Transverse colon (tissue), 4 donors: ENCODE data around the gene DCTN2. TPM values are rescaled to one million over a fixed set of nuclear protein-coding genes. Genes with fewer than 3 reads are reported as not detected.

Experiments
- DNase-seq: peaks from one replicate; pipeline ENCODE4 v3.0.0-alpha.2; 2019
- H3K27ac ChIP-seq, 4 donors: fragments of 200-600 bp; sonication (generic); 2 replicates each; pipeline ENCODE4 v1.5.1; 2016 to 2018; ENCODE audit warnings: inconsistent platforms in 4 of 4
- H3K27me3 ChIP-seq: fragments of 200-600 bp; sonication (generic); 2 replicates; pipeline ENCODE4 v1.5.1; 2017; ENCODE audit warnings: inconsistent platforms
- H3K36me3 ChIP-seq, 4 donors: fragments of 200-600 bp; sonication (generic); 2 replicates each; pipeline ENCODE4 v1.5.1; 2017 to 2019; ENCODE audit warnings: inconsistent platforms in 4 of 4
- H3K4me1 ChIP-seq, 4 donors: fragments of 200-600 bp; sonication (generic); 2 replicates each; pipeline ENCODE4 v1.5.1; 2017 to 2020; ENCODE audit warnings: inconsistent platforms in 4 of 4
- H3K4me3 ChIP-seq, 4 donors: fragments of 200-600 bp; sonication (generic); 1 replicate in 1 of 4; 2 replicates in 3 of 4; pipeline versions ENCODE4 v1.5.1 to v1.6.1; 2017 to 2019; ENCODE audit warnings: inconsistent platforms in 4 of 4
- H3K9me3 ChIP-seq, 2 donors: fragments of 200-600 bp; sonication (generic); 2 replicates each; pipeline ENCODE4 v1.5.1; 2017 to 2019; ENCODE audit warnings: inconsistent platforms in 2 of 2
- EP300 ChIP-seq: sonication (generic); formaldehyde crosslinking; IDR thresholded peaks from one replicate; pipeline ENCODE4 v1.6.1; 2017; ENCODE audit warnings: antibody characterized with exemption, low read depth
- POLR2A ChIP-seq: fragments of 450-650 bp; IDR thresholded peaks from one replicate; pipeline ENCODE4 v1.6.1; 2016; ENCODE audit warnings: antibody characterized with exemption, mild to moderate bottlenecking, moderate library complexity
- POLR2AphosphoS5 ChIP-seq, 3 donors: sonication (generic); formaldehyde crosslinking; IDR thresholded peaks; one replicate each; pipeline ENCODE4 v1.6.1; 2016; ENCODE audit warnings: antibody characterized with exemption in 3 of 3
- WGBS, 2 donors: methylation state at CpG; one replicate each; pipeline ENCODE4 v1.1.5; 2018; ENCODE audit warnings: low coverage in 1 of 2; 5-methylcytosine and 5-hydroxymethylcytosine counted together
- in situ Hi-C, 4 donors: fragments of 200-750 bp; cut with MboI; loops; one replicate each; pipeline versions ENCODE4 v1.15.0 to v1.15.1; 2017; ENCODE audit warnings: low sequenced_read_pairs in 3 of 4, low pct_ligation_motif_present in 1 of 4, low pct_unique_long_range_greater_than_20kb in 1 of 4
- intact Hi-C: fragments of 100-400 bp; cut with DNase I; formaldehyde crosslinking; loops from one replicate; pipeline ENCODE4 v1.15.1; 2023; ENCODE audit warnings: low total_unique reads
- total RNA-seq, 4 donors: library from RNA; depleted of rRNA; stranded (reverse); fragments of >200 nt; gene quantifications; one replicate each; pipeline ENCODE4 v1.1.0, GENCODE V29; 2016
- TF ChIP-seq, protein P1 (sequence below), 5 experiments: fragments of 200-600 bp in 3 of 5; fragments of 450-650 bp in 2 of 5; sonication (generic) in 3 of 5; IDR thresholded peaks; 1 replicate in 2 of 5; 2 replicates in 3 of 5; pipeline ENCODE4 v1.5.1; 2016 to 2017; ENCODE audit warnings: antibody characterized with exemption in 5 of 5, inconsistent platforms in 3 of 5, mild to moderate bottlenecking in 2 of 5, moderate library complexity in 1 of 5

The DCTN2 gene
- total RNA-seq, 4 donors from 2014 or later, result 154 to 344 (median 175) TPM

DNA sequence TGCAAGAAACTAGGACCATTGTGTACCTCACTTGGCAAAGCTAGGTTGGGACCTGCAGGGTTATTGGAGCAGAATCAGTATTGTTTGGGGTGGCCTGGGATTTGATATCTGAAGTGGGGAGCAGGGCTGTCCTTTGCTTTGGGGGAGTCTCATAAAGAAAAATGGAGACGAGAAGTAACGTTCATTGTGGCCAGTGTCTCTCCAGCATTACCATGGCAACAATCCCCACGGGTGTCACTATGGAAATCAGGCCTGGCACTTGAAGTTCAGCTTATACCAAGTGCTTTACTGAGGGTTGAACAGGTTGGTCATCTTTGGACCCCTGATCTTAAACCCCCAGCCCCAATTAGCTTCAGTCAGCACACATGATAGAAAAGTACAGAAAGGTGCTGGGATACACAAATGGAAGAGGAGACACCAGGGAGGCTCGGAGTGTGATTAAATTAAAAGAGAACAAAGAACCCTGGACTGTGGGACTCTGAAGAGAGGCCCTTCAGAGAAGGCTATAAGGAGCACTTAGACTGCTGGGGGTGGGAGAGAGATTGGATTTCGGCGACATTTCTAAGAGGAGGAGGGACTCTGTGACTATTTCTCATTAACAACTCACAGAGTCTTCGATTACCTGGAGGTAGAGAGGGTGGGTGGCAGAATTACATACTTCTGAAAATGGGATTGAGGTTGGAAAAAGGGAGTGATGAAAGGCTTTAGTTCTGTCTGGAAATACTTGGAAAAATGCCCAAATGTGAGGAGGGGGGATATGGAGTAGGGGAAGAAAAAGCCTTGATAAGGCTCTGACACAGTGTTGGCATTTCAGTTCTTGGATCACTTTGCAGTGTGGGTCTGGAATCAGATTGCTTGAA lies 6.6 kb upstream of the DCTN2 start:
- no peak for TF ChIP-seq POLR2AphosphoS5 (IDR thresholded peaks at IDR 0.05)
- TF ChIP-seq EP300, result no peak
- TF ChIP-seq POLR2A, result no peak
- TF ChIP-seq, protein P1, sequence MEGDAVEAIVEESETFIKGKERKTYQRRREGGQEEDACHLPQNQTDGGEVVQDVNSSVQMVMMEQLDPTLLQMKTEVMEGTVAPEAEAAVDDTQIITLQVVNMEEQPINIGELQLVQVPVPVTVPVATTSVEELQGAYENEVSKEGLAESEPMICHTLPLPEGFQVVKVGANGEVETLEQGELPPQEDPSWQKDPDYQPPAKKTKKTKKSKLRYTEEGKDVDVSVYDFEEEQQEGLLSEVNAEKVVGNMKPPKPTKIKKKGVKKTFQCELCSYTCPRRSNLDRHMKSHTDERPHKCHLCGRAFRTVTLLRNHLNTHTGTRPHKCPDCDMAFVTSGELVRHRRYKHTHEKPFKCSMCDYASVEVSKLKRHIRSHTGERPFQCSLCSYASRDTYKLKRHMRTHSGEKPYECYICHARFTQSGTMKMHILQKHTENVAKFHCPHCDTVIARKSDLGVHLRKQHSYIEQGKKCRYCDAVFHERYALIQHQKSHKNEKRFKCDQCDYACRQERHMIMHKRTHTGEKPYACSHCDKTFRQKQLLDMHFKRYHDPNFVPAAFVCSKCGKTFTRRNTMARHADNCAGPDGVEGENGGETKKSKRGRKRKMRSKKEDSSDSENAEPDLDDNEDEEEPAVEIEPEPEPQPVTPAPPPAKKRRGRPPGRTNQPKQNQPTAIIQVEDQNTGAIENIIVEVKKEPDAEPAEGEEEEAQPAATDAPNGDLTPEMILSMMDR (IDR thresholded peaks at IDR 0.05), result no peak
- in situ Hi-C loops, result no loop called here
- WGBS, 2 donors, result 69 to 82% methylated on average over 4 to 7 of the region's 7 CpGs
- H3K36me3 ChIP-seq, result no peaks in the 10 kb centered on the region
- H3K27ac ChIP-seq, result no peak overlapping the region
- H3K9me3 ChIP-seq, result no peaks in the 10 kb centered on the region
- peaks cover 37% of the 10 kb centered on the region for H3K27me3 ChIP-seq
- no peak for DNase-seq
- H3K4me3 ChIP-seq, result no peak overlapping the region
- intact Hi-C loops, result no loop called here
- H3K4me1 ChIP-seq, result peaks cover 0 to 9% (median 9%) of the 10 kb centered on the region in 4 donors

DNA sequence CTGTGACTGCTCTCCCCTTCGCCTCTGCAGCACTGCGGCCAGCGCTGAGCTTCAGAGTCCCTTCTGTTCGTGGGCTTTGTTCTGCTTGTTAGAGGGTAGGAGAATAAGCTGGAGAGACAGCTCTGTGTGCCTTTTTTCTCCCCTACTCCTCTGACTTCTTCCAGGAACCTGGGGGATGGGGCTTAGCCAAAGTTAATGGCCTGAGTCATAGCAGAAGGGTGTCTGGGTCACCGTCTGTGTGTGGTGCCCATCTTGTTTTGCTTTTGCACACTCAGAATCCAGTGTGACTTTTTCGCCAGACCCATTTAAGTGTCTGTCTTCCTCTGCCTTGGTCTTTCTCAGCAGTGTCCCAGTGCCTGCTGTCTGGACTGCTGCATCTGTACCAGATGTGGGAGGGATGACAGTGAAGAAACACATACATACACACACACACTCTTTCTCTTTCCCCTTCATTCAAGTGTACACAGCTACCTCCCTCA lies 5.9 kb upstream of the DCTN2 start:
- no peaks in the 10 kb centered on the region for H3K36me3 ChIP-seq
- WGBS, 2 donors, result 60 to 90% methylated on average over 2 to 6 of the region's 6 CpGs
- in situ Hi-C loops, result no loop called here

DNA sequence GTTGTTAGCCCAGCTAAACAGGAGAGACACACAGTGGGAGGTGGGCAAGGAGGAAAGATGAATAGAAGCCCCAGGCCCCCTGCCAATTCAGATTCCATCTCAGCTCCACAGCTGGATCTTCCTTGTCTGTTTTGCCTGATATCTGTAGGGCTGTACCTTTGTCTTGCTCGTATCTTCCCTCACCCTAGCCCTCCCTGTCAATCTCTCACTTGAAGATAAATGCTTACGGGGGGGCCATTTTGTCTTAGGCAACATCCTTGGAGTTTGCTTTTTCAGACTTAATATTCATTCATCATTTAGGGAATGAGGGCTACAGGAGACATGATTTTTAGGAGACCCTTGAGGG lies 5.3 kb upstream of the DCTN2 start:
- Histone ChIP-seq H3K36me3 (no peaks in the 10 kb centered on the region), H3K27me3 (peaks cover 48% of the 10 kb centered on the region), H3K4me3 (no peak overlapping the region), H3K4me1 (peaks cover 0 to 13% (median 10%) of the 10 kb centered on the region in 4 donors), H3K9me3 (no peaks in the 10 kb centered on the region), H3K27ac (no peak overlapping the region)
- WGBS, 2 donors, result 79 to 100% methylated on average over 2 of the region's 2 CpGs
- intact Hi-C loops (no loop called here), in situ Hi-C loops (no loop called here)
- TF ChIP-seq EP300, result no peak
- TF ChIP-seq, protein P1 (IDR thresholded peaks at IDR 0.05), result no peak
- no peak for TF ChIP-seq POLR2A
- no peak for TF ChIP-seq POLR2AphosphoS5 (IDR thresholded peaks at IDR 0.05)
- DNase-seq, result no peak

More for the DNA sequence above, 5.9 kb upstream of the DCTN2 start:
- DNase-seq, result no peak
- Histone ChIP-seq H3K9me3 (no peaks in the 10 kb centered on the region), H3K4me1 (peaks cover 0 to 9% (median 9%) of the 10 kb centered on the region in 4 donors), H3K4me3 (no peak overlapping the region), H3K27ac (no peak overlapping the region), H3K27me3 (peaks cover 44% of the 10 kb centered on the region)
- intact Hi-C loops, result no loop called here
- TF ChIP-seq POLR2AphosphoS5 (IDR thresholded peaks at IDR 0.05) (no peak), EP300 (no peak), POLR2A (no peak)
- TF ChIP-seq, protein P1 (IDR thresholded peaks at IDR 0.05), result no peak

DNA sequence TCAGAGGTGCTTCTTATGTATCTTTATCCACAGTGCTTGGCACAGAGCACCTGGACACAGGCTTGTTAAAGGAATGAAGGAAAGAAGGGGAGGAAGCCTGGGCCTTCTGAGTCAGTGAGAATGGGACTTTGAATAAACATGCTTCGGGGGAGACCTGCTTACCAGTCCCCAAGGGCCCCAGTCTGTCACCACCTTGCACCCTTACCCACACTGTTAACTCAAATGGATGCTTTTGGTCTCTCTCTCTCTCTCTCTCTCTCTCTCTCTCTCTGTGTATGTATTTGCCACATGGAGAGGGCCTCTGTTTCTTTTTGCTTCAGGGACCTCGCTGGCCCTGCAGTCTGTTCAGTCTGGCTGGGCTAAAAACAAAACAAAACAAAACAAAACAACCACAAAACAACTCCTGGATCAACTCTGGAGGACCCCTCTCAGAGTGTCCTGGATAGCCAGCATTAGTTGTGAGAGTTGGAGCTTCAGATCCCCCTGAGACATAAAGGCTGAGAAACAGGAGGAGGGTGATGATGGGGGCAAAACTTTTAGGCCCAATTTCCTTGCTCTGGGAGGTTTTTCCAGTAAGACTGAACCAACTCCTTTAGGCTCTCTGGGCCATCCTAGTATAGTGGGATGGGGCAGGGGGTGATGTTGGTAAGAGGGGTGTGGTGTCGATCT lies 4.8 kb upstream of the DCTN2 start:
- 65 to 90% methylated on average over 2 to 3 of the region's 3 CpGs for WGBS, 2 donors
- TF ChIP-seq POLR2A (no peak), POLR2AphosphoS5 (IDR thresholded peaks at IDR 0.05) (no peak), EP300 (no peak)
- TF ChIP-seq, protein P1 (IDR thresholded peaks at IDR 0.05), result no peak
- in situ Hi-C loops, result no loop called here

More for the DNA sequence above, 4.8 kb upstream of the DCTN2 start:
- intact Hi-C loops, result no loop called here
- no peak for DNase-seq
- H3K27me3 ChIP-seq, result peaks cover 48% of the 10 kb centered on the region
- H3K4me1 ChIP-seq, result peaks cover 0 to 14% (median 11%) of the 10 kb centered on the region in 4 donors
- H3K4me3 ChIP-seq, result no peak overlapping the region
- H3K27ac ChIP-seq, result no peak overlapping the region
- H3K36me3 ChIP-seq, result no peaks in the 10 kb centered on the region
- H3K9me3 ChIP-seq, result no peaks in the 10 kb centered on the region
